Measurements from ENCODE around the gene PURB. TPM values are rescaled to one million over a fixed set of nuclear protein-coding genes. Genes with fewer than 3 reads are reported as not detected.

PURB gene
- total and polyA plus RNA-seq, 7 experiments from 2014 or later, result 1.7 to 30.5 (median 22.3) TPM

- Histone ChIP-seq H3K9me3 (ENCODE audit: control insufficient read depth in 2 of 3, low read length in 3 of 3) (peaks cover 6 to 18% (median 18%) of the 10 kb centered on the region in 3 experiments), H3K27ac (ENCODE audit: low read depth, low read length) (peak overlapping the region; percentile 86), H3K4me3 (ENCODE audit: low read length) (peak overlapping the region; percentile 48), H3K27me3 (ENCODE audit: control insufficient read depth in 2 of 2, insufficient read depth in 2 of 2, low read length in 2 of 2) (no peaks in the 10 kb centered on the region), H3K4me1 (ENCODE audit: control insufficient read depth in 2 of 2, insufficient read depth in 2 of 2, low read length in 2 of 2) (peaks cover 26 to 52% of the 10 kb centered on the region in 2 donors), H3K36me3 (ENCODE audit: control insufficient read depth in 2 of 3, insufficient read depth in 3 of 3, low read length in 3 of 3) (peaks cover 0 to 3% (median 0%) of the 10 kb centered on the region in 3 experiments)
- peak overlapping the region; percentile 59 to 100 (median 89) for H3K27ac Mint-ChIP-seq
- peak overlapping the region; percentile 76 to 97 (median 88) for H3K4me3 Mint-ChIP-seq
- intact Hi-C loops (cut with micrococcal nuclease), result loop anchor here (1.0 to 2.0 kb wide), 18 partner anchors 28 to 395 kb away; partner anchors contain the start of genes H2AZ2 (in 2 of the 2), MYO1G (in 2 of the 2), OGDH (in 2 of the 2) and TBRG4 (in 2 of the 2)
- ChIA-PET CTCF (interaction anchor here (0.6 to 0.7 kb wide), 4 partner anchors 27 to 117 kb away, joined by 3 to 4 read pairs (median 3); no protein-coding TSS in a partner anchor), POLR2A (interaction anchor here (0.5 to 2.7 kb wide), 31 partner anchors 9 to 840 kb away, joined by 3 to 60 read pairs (median 5); partner anchors contain the start of genes DBNL, DDX56, H2AZ2 and MYO1G)
- ATAC-seq (peak; percentile 13), DNase-seq (peak in 7 of 9 donors; percentile 22 to 56 (median 46))
- H3K36me3 Mint-ChIP-seq, result peaks cover 0 to 32% (median 22%) of the 10 kb centered on the region in 5 donors
- H3K4me1 Mint-ChIP-seq, result peaks cover 6 to 67% (median 53%) of the 10 kb centered on the region in 7 donors
- H3K27me3 Mint-ChIP-seq, result peaks cover 0 to 2% (median 0%) of the 10 kb centered on the region in 5 donors
- H3K9me3 Mint-ChIP-seq, result peaks cover 0 to 53% (median 27%) of the 10 kb centered on the region in 11 donors
Observed at GRCh38 chr7:44884621-44885393, 523 bp downstream of the PURB start.

- H3K4me3 Mint-ChIP-seq, result peak overlapping the region; percentile 76 to 97 (median 86)
- Histone ChIP-seq H3K9me3 (ENCODE audit: control insufficient read depth in 2 of 3, low read length in 3 of 3) (peaks cover 6 to 23% (median 18%) of the 10 kb centered on the region in 3 experiments), H3K27me3 (ENCODE audit: control insufficient read depth in 2 of 2, insufficient read depth in 2 of 2, low read length in 2 of 2) (no peaks in the 10 kb centered on the region), H3K36me3 (ENCODE audit: control insufficient read depth in 2 of 3, insufficient read depth in 3 of 3, low read length in 3 of 3) (peaks cover 0 to 3% (median 0%) of the 10 kb centered on the region in 3 experiments), H3K4me3 (ENCODE audit: low read length) (peak overlapping the region; percentile 48), H3K4me1 (ENCODE audit: control insufficient read depth in 2 of 2, insufficient read depth in 2 of 2, low read length in 2 of 2) (peaks cover 26 to 53% of the 10 kb centered on the region in 2 donors), H3K27ac (ENCODE audit: low read depth, low read length) (peak overlapping the region; percentile 86)
- peaks cover 0 to 2% (median 0%) of the 10 kb centered on the region in 5 donors for H3K27me3 Mint-ChIP-seq
- H3K36me3 Mint-ChIP-seq, result peaks cover 0 to 37% (median 22%) of the 10 kb centered on the region in 5 donors
- peaks cover 0 to 57% (median 28%) of the 10 kb centered on the region in 11 donors for H3K9me3 Mint-ChIP-seq
- POLR2A ChIA-PET, result interaction anchor here (0.8 to 2.7 kb wide), 21 partner anchors 9 to 840 kb away, joined by 3 to 60 read pairs (median 8); partner anchors contain the start of genes DBNL, DDX56, H2AZ2 and NUDCD3
- peak overlapping the region in 8 of 9 donors; percentile 48 to 99 (median 86) for H3K27ac Mint-ChIP-seq
- ATAC-seq (no peak), DNase-seq (no peak)
- peaks cover 6 to 70% (median 55%) of the 10 kb centered on the region in 7 donors for H3K4me1 Mint-ChIP-seq
- intact Hi-C loops (cut with micrococcal nuclease), result loop anchor here (2.0 kb wide), 3 partner anchors 27 to 95 kb away; partner anchors contain the start of gene MYO1G (in 1 of the 2)
- CTCF ChIA-PET, result interaction anchor here (0.7 kb wide), 2 partner anchors 28 to 117 kb away, joined by 3 to 4 read pairs; no protein-coding TSS in a partner anchor
Observed at GRCh38 chr7:44883961-44884620, 1.2 kb downstream of the PURB start.

DNA sequence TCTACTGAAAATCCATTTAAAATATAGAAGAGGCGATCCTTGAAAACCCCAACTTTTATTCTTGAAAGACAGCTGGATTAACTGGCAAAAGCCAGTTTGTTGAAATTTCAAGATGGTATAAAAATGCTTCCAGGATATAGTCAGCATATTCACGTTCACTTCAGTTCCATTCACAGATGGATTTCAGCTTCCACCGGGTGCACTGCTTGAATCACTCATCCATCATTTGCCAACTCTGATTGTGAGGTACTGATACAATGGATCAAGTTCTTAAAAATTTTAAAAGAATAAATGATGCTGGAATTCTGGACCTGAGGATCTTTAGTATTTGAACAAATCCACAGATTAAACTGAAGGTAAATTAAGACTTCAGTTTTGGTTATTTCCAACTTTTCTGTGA, 2.4 kb downstream of the PURB start:
- ChIA-PET POLR2A (interaction anchor here (0.8 to 1.8 kb wide), 4 partner anchors 8 to 309 kb away, joined by 3 to 12 read pairs (median 5); partner anchors contain the start of genes DDX56 and H2AZ2), CTCF (interaction anchor here (0.8 to 1.7 kb wide), 3 partner anchors 31 to 253 kb away, joined by 3 to 5 read pairs (median 4); no protein-coding TSS in a partner anchor)
- no peak overlapping the region for H3K27ac ChIP-seq (ENCODE audit: low read depth, low read length)
- no peaks in the 10 kb centered on the region for H3K27me3 ChIP-seq (ENCODE audit: control insufficient read depth in 2 of 2, insufficient read depth in 2 of 2, low read length in 2 of 2)
- H3K4me1 ChIP-seq (ENCODE audit: control insufficient read depth in 2 of 2, insufficient read depth in 2 of 2, low read length in 2 of 2), result peaks cover 26 to 53% of the 10 kb centered on the region in 2 donors
- H3K27ac Mint-ChIP-seq, result peak overlapping the region in 2 of 9 donors; percentile 58 to 71
- intact Hi-C loops (cut with micrococcal nuclease), result no loop called here
- peaks cover 0 to 37% (median 25%) of the 10 kb centered on the region in 5 donors for H3K36me3 Mint-ChIP-seq
- H3K36me3 ChIP-seq (ENCODE audit: control insufficient read depth in 2 of 3, insufficient read depth in 3 of 3, low read length in 3 of 3), result peaks cover 0 to 3% (median 0%) of the 10 kb centered on the region in 3 experiments
- H3K4me3 Mint-ChIP-seq, result peak overlapping the region in 5 of 10 donors; percentile 59 to 97 (median 90)
- H3K9me3 Mint-ChIP-seq, result peaks cover 0 to 68% (median 28%) of the 10 kb centered on the region in 11 donors
- ATAC-seq, result no peak
- no peak for DNase-seq
- H3K9me3 ChIP-seq (ENCODE audit: control insufficient read depth in 2 of 3, low read length in 3 of 3), result peaks cover 6 to 24% (median 18%) of the 10 kb centered on the region in 3 experiments
- H3K4me3 ChIP-seq (ENCODE audit: low read length), result peak overlapping the region; percentile 7
- peaks cover 6 to 69% (median 56%) of the 10 kb centered on the region in 7 donors for H3K4me1 Mint-ChIP-seq
- peaks cover 0 to 2% (median 0%) of the 10 kb centered on the region in 5 donors for H3K27me3 Mint-ChIP-seq

DNA sequence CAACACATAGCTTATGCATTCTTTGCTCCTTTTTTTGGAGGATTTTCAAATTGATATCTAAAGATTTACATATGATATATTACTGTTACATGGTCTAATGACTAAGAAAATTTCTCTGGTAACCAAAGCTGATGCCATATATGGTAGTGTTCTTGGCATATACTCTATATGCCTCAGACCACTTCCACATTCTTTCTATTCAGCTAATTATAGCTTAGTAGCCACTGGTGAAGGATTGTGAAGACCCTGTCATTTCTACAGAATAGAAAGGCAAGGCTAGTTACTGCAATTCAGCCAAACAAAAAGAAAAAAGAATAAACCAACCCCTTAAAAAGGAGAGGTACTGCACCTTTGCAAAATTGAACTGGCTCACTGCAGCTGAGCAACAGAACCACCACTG, 3.7 kb downstream of the PURB start:
- H3K9me3 Mint-ChIP-seq, result peaks cover 0 to 79% (median 33%) of the 10 kb centered on the region in 11 donors
- H3K4me3 Mint-ChIP-seq, result peak overlapping the region in 4 of 10 donors; percentile 25 to 83 (median 44)
- POLR2A ChIA-PET, result interaction anchor here (1.0 to 1.8 kb wide), 7 partner anchors 16 to 308 kb away, joined by 3 to 12 read pairs (median 4); partner anchors contain the start of genes DDX56, H2AZ2, MYO1G and TMED4
- peaks cover 0 to 37% (median 25%) of the 10 kb centered on the region in 5 donors for H3K36me3 Mint-ChIP-seq
- H3K27me3 Mint-ChIP-seq, result peaks cover 0 to 2% (median 0%) of the 10 kb centered on the region in 5 donors
- no peaks in the 10 kb centered on the region for H3K27me3 ChIP-seq (ENCODE audit: control insufficient read depth in 2 of 2, insufficient read depth in 2 of 2, low read length in 2 of 2)
- H3K9me3 ChIP-seq (ENCODE audit: control insufficient read depth in 2 of 3, low read length in 3 of 3), result peaks cover 6 to 28% (median 18%) of the 10 kb centered on the region in 3 experiments
- H3K36me3 ChIP-seq (ENCODE audit: control insufficient read depth in 2 of 3, insufficient read depth in 3 of 3, low read length in 3 of 3), result peaks cover 0 to 3% (median 0%) of the 10 kb centered on the region in 3 experiments
- H3K4me1 Mint-ChIP-seq, result peaks cover 6 to 66% (median 52%) of the 10 kb centered on the region in 7 donors
- H3K27ac Mint-ChIP-seq, result peak overlapping the region in 1 of 9 donors; percentile 62
- peaks cover 26 to 46% of the 10 kb centered on the region in 2 donors for H3K4me1 ChIP-seq (ENCODE audit: control insufficient read depth in 2 of 2, insufficient read depth in 2 of 2, low read length in 2 of 2)
- CTCF ChIA-PET, result interaction anchor here (0.6 to 2.2 kb wide), 5 partner anchors 23 to 254 kb away, joined by 3 to 5 read pairs (median 4); no protein-coding TSS in a partner anchor
- ATAC-seq (no peak), DNase-seq (no peak)
- no peak overlapping the region for H3K27ac ChIP-seq (ENCODE audit: low read depth, low read length)
- intact Hi-C loops (cut with micrococcal nuclease), result no loop called here
- no peak overlapping the region for H3K4me3 ChIP-seq (ENCODE audit: low read length)

GRCh38 chr7:44881066-44881600, 4.2 kb downstream of the PURB start:
- no peak overlapping the region for H3K27ac ChIP-seq (ENCODE audit: low read depth, low read length)
- H3K36me3 ChIP-seq (ENCODE audit: control insufficient read depth in 2 of 3, insufficient read depth in 3 of 3, low read length in 3 of 3), result peaks cover 0 to 3% (median 0%) of the 10 kb centered on the region in 3 experiments
- intact Hi-C loops (cut with micrococcal nuclease), result no loop called here
- Mint-ChIP-seq H3K4me3 (peak overlapping the region in 6 of 10 donors; percentile 8 to 83 (median 44)), H3K9me3 (peaks cover 0 to 84% (median 34%) of the 10 kb centered on the region in 11 donors), H3K4me1 (peaks cover 6 to 63% (median 49%) of the 10 kb centered on the region in 7 donors), H3K27me3 (peaks cover 0 to 2% (median 0%) of the 10 kb centered on the region in 5 donors), H3K36me3 (peaks cover 0 to 37% (median 25%) of the 10 kb centered on the region in 5 donors), H3K27ac (peak overlapping the region in 2 of 9 donors; percentile 28 to 67)
- ATAC-seq, result no peak
- POLR2A ChIA-PET, result interaction anchor here (0.8 to 1.8 kb wide), 7 partner anchors 14 to 299 kb away, joined by 3 to 12 read pairs (median 4); partner anchors contain the start of genes H2AZ2, MYO1G and TMED4
- peaks cover 23 to 41% of the 10 kb centered on the region in 2 donors for H3K4me1 ChIP-seq (ENCODE audit: control insufficient read depth in 2 of 2, insufficient read depth in 2 of 2, low read length in 2 of 2)
- CTCF ChIA-PET, result interaction anchor here (0.6 to 2.2 kb wide), 5 partner anchors 24 to 255 kb away, joined by 3 to 5 read pairs (median 4); no protein-coding TSS in a partner anchor
- H3K4me3 ChIP-seq (ENCODE audit: low read length), result no peak overlapping the region
- H3K9me3 ChIP-seq (ENCODE audit: control insufficient read depth in 2 of 3, low read length in 3 of 3), result peaks cover 6 to 28% (median 18%) of the 10 kb centered on the region in 3 experiments
- DNase-seq, result no peak
- H3K27me3 ChIP-seq (ENCODE audit: control insufficient read depth in 2 of 2, insufficient read depth in 2 of 2, low read length in 2 of 2), result no peaks in the 10 kb centered on the region
